Measurements from ENCODE around the gene BDKRB1. TPM values are rescaled to one million over a fixed set of nuclear protein-coding genes. Genes with fewer than 3 reads are reported as not detected.

Gene BDKRB1
- total and polyA plus RNA-seq, 10 of the 15 experiments (the other 5 are each of a cell fraction or from before 2014, with no cell fraction given): 0.21 TPM; not detected in 9

DNA sequence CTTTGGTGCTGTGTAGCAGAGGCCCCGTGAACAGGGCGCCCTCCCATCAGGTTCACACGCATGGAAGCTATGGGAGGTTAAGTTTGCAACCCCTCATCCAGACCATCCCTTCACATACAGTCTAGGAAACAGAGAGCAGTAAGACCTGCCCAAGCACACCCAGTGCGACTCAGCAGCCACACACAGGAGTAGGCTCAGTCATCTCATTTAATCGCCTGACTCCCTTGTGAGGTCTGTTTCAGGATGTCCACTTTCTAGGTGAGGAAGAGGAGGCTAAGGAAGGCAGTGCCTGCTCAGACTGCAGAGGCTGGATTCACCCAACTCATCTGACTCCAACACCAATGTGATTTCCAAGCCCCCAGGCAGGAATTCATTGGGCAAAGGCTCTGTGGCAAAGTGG, 11.9 kb downstream of the BDKRB1 start (continued):
- TF ChIP-seq, protein P1, sequence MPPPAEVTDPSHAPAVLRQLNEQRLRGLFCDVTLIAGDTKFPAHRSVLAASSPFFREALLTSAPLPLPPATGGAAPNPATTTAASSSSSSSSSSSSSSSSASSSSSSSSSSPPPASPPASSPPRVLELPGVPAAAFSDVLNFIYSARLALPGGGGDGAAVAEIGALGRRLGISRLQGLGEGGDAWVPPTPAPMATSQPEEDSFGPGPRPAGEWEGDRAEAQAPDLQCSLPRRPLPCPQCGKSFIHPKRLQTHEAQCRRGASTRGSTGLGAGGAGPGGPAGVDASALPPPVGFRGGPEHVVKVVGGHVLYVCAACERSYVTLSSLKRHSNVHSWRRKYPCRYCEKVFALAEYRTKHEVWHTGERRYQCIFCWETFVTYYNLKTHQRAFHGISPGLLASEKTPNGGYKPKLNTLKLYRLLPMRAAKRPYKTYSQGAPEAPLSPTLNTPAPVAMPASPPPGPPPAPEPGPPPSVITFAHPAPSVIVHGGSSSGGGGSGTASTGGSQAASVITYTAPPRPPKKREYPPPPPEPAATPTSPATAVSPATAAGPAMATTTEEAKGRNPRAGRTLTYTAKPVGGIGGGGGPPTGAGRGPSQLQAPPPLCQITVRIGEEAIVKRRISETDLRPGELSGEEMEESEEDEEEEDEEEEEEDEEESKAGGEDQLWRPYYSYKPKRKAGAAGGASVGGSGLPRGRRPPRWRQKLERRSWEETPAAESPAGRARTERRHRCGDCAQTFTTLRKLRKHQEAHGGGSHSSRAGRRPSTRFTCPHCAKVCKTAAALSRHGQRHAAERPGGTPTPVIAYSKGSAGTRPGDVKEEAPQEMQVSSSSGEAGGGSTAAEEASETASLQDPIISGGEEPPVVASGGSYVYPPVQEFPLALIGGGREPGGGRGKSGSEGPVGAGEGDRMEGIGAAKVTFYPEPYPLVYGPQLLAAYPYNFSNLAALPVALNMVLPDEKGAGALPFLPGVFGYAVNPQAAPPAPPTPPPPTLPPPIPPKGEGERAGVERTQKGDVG (CRISPR knock-in tag; IDR thresholded peaks at IDR 0.05): no peak
- TF ChIP-seq FOS (IDR thresholded peaks at IDR 0.05; ENCODE audit: borderline replicate concordance, extremely low read depth, insufficient read length): no peak

DNA sequence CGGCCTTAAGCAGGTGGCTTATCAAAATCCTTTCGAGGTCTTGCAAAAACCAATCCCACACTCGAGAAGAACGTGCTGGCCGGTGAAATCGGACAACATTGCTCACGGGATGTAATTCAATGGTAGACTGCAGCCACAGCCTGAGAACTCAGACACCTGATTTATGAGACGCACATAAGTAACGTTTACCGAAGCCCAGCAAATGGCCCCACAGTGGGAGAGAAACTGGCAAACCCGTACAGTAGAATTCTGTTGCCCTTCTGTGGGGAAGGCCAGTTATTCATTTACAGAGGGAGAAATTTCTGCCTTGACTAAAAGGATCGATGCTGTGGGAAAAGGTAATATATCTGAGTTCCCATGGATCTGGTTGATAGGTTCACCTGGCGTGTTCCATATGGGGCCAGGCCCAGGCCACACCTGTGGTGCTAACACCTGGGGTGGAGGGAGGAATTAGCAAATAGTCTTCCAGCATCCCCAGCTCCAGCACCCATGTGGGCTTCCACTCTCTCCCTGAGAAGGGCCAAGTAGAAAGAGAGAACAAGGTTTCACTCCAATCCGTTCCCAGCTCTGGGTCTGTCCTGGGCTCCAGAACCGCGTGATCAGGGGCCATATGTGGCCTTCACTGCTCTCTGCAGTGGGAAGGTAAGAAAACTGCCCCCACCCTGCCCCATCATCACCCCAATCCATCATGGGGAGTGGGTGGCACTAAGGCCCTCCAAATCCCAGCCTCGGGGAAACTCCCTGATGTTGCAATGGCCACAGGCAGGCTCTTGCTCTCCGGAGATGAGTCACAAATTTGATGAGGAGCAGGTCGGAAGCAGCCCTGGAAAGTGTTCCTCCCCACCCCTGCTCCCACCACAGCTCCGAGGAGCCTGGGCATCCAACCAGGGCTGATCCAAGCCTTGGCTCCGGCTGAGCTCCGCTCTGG, 12.7 kb downstream of the BDKRB1 start:
- Histone ChIP-seq H3K27ac (ENCODE audit: control insufficient read depth, insufficient read depth) (no peak overlapping the region), H3K79me2 (ENCODE audit: control insufficient read depth, insufficient read depth, low read length) (no peaks in the 10 kb centered on the region), H3K4me1 (ENCODE audit: control insufficient read depth, insufficient read depth, low read length) (no peaks in the 10 kb centered on the region), H2AFZ (ENCODE audit: control insufficient read depth, low read depth, low read length) (no peak overlapping the region), H3K27me3 (replicated peaks in 1 of 2; ENCODE audit: control insufficient read depth in 2 of 2, insufficient read depth in 2 of 2, low read length in 1 of 2) (peaks cover 0 to 1% of the 10 kb centered on the region in 2 experiments; a peak in 2 of 4 replicates), H4K20me1 (ENCODE audit: control insufficient read depth, insufficient read depth) (no peaks in the 10 kb centered on the region), H3K9me3 (replicated peaks; ENCODE audit: control insufficient read depth, insufficient read depth, low read length) (no peaks in the 10 kb centered on the region), H3K4me2 (ENCODE audit: control insufficient read depth, insufficient read depth) (no peak overlapping the region), H3K9ac (ENCODE audit: control insufficient read depth, insufficient read depth, low read length) (no peak overlapping the region), H3K4me3 (no peak overlapping the region), H3K36me3 (ENCODE audit: control insufficient read depth in 2 of 2, insufficient read depth in 2 of 2, low read length in 1 of 2) (no peaks in the 10 kb centered on the region)
- ChIA-PET RAD21 (ENCODE audit: unreplicated experiment) (no interaction called here), SMC1A (ENCODE audit: uncharacterized antibody, unreplicated experiment) (no interaction called here), CTCF (interaction anchor here (0.6 kb wide), 1 partner anchor 163 kb away, joined by 3 read pairs; no protein-coding TSS in a partner anchor), POLR2A (no interaction called here)
- in situ Hi-C loops (cut with MboI) (no loop called here), intact Hi-C loops (cut with micrococcal nuclease; ENCODE audit: unreplicated experiment) (no loop called here)
- BruUV-seq (replicated peaks): no TSS peak
- DNase-seq (ENCODE audit: low read depth, low spot score): no peak
- FAIRE-seq: no peak
- ATAC-seq: no peak
- 37% methylated on average over 20 of the region's 22 CpGs for WGBS (ENCODE audit: insufficient coverage, insufficient replicate concordance, low lambda C conversion rate, missing lambda C conversion rate)
- TF ChIP-seq BMI1 (IDR thresholded peaks at IDR 0.05; ENCODE audit: borderline replicate concordance): no peak
- TF ChIP-seq ZNF24 (IDR thresholded peaks at IDR 0.05): no peak
- TF ChIP-seq, protein P2, sequence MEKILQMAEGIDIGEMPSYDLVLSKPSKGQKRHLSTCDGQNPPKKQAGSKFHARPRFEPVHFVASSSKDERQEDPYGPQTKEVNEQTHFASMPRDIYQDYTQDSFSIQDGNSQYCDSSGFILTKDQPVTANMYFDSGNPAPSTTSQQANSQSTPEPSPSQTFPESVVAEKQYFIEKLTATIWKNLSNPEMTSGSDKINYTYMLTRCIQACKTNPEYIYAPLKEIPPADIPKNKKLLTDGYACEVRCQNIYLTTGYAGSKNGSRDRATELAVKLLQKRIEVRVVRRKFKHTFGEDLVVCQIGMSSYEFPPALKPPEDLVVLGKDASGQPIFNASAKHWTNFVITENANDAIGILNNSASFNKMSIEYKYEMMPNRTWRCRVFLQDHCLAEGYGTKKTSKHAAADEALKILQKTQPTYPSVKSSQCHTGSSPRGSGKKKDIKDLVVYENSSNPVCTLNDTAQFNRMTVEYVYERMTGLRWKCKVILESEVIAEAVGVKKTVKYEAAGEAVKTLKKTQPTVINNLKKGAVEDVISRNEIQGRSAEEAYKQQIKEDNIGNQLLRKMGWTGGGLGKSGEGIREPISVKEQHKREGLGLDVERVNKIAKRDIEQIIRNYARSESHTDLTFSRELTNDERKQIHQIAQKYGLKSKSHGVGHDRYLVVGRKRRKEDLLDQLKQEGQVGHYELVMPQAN (conservative IDR thresholded peaks at IDR 0.05): no peak
- TF ChIP-seq NFYA (IDR thresholded peaks at IDR 0.05; ENCODE audit: borderline replicate concordance, low read depth, low read length): no peak
- no peak for TF ChIP-seq CREB1 (IDR thresholded peaks at IDR 0.05; ENCODE audit: low read depth)
- TF ChIP-seq, protein P3, sequence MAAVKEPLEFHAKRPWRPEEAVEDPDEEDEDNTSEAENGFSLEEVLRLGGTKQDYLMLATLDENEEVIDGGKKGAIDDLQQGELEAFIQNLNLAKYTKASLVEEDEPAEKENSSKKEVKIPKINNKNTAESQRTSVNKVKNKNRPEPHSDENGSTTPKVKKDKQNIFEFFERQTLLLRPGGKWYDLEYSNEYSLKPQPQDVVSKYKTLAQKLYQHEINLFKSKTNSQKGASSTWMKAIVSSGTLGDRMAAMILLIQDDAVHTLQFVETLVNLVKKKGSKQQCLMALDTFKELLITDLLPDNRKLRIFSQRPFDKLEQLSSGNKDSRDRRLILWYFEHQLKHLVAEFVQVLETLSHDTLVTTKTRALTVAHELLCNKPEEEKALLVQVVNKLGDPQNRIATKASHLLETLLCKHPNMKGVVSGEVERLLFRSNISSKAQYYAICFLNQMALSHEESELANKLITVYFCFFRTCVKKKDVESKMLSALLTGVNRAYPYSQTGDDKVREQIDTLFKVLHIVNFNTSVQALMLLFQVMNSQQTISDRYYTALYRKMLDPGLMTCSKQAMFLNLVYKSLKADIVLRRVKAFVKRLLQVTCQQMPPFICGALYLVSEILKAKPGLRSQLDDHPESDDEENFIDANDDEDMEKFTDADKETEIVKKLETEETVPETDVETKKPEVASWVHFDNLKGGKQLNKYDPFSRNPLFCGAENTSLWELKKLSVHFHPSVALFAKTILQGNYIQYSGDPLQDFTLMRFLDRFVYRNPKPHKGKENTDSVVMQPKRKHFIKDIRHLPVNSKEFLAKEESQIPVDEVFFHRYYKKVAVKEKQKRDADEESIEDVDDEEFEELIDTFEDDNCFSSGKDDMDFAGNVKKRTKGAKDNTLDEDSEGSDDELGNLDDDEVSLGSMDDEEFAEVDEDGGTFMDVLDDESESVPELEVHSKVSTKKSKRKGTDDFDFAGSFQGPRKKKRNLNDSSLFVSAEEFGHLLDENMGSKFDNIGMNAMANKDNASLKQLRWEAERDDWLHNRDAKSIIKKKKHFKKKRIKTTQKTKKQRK (IDR thresholded peaks at IDR 0.05; ENCODE audit: low read depth, low read length): no peak
- no peak for TF ChIP-seq ZNF622 (IDR thresholded peaks at IDR 0.05)
- TF ChIP-seq SIN3A (IDR thresholded peaks at IDR 0.05; ENCODE audit: low read depth, low read length): no peak
